GM19395 (cell line): ENCODE data around the gene C10orf71.

Experiments used
- ATAC-seq: cut with Tn5 transposase; IDR thresholded peaks from one replicate; pipeline ENCODE4 v1.9.1; 2021; ENCODE audit warnings: mild to moderate bottlenecking, moderate library complexity; ENCODE audit not compliant: unreplicated experiment

The C10orf71 gene

GRCh38 chr10:49359349-49360270 lies 60.6 kb downstream of the C10orf71 start:
- ATAC-seq, result no peak

DNA sequence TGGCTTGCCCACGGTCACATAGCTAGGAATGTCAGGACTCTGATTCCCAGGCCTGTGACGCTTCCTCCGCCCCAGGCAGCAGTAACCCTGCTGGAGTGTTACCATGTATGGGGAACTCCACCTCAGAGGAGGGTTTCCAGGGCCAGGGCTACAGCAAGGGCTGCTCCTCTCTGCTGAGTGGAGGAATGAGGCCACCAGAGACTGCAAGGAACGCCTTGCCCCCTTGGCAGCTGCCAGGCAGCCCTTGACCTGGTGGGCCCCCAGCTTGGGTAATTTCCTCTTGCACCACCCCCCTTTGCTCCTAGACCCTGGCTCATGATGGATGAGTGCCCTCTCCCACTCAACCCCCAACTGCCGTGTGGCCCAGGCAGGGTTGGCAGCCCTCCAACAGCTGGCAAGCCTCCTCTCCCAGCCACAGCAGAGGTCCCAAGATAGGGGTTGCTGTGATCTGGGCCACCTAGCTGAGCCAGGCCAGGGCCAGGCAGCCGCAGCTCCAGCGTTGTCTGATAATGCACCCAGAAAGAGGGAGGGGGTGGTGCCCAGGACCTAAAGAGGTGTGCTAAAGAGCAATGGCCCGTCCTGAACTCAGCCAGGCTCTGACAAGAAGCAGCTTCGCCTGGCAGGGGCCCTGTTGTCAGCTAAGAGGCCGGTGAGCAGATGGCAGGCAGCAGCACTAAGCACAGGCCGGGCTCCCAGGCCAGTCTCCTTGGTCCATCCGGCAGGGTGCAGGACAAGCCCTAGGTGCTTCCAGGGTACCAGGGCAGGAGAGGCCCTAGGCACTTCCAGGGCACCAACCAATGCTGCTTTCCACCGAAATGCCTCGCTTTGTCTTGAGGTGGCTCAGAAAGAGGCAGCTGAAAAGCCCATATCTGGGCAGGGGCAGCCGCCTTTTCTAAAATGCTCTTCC lies 61.6 kb downstream of the C10orf71 start:
- no peak for ATAC-seq

- no peak for ATAC-seq
Measured at GRCh38 chr10:49361178-49361554, 62.2 kb downstream of the C10orf71 start.

- no peak for ATAC-seq
Measured at GRCh38 chr10:49361735-49362568, 63.0 kb downstream of the C10orf71 start.

DNA sequence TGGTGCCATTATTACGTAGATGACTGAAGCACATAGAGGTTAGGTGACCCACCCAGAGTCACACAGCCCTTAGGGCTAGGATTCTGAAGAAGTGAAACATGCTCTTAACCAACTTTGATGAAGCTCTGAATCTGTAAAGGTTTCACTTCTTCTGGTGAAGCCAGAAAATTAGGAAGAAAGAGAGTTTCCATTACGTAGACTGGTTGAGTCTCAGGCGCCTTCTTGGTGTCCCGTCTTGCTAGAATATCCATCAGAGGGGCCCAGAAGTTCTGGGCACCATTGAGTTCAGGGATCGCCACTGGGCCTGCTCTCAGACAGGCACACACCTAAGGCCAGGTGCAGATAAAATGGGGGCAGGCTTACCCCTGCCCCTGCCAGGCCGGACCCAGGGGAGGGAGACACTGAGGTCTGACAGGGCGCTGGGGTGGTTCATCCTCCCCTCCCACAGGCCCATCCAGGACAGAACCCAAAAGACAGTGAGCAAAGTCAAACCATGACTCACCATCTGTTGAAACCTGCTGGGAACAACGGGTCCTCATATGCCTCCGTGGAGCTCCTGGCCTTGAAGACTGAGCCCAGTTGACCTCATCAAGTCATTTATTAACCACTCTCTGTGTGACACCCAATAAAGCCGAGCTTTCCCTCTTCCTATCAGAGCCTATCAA lies 63.8 kb downstream of the C10orf71 start:
- ATAC-seq, result peak; percentile 97

DNA sequence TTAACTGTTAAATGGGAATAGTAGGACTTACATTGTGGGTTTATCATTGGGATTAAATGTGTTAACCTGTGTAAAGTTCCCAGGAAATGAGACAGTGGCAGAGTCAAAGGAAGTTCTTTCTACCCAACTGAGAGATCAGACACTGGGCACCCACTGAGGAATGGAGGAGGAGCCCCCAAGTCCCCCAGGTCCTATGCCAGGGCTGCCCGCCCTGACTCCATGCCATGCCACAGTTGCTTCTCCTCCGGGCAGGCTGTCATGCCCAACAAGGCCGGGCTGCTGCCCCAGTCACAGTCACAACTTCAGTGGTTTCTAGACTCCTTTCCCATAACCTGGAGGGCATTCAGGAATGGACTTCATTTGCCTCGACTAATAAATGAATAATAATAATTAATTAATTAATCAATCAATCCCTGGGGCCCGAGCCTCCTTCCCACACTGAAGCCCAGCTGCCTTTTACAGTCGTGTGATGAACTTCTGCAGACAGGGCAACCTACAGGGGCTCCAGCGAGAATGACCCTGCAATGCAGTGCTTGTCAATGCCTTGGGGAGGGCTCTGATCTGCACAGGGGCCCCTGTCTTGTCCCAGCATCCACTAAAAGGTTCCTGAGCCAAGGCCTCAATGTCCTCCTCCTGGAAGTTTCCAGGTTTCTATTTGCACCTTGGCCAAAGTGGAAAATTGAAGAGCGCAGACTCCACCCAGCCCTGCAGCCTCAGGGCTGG lies 64.5 kb downstream of the C10orf71 start:
- no peak for ATAC-seq

DNA sequence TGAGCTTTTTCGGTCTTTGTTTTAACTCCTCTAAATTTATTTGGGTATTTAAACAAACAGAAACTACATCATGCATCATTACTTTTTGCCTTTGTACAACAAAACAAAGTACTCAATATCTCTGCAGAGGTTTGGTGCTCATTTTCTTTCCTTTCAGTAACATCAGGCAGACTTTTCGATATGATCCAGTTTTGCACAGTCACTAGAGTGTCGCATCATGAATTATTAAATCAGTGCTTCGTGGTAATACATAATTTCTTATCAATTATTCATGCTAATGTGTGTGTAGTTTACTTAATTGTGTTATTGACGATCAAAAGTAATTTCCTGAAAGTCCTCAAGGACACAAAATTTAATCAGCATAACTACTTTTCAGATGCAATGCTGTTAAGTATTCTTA lies 65.1 kb downstream of the C10orf71 start:
- no peak for ATAC-seq

DNA sequence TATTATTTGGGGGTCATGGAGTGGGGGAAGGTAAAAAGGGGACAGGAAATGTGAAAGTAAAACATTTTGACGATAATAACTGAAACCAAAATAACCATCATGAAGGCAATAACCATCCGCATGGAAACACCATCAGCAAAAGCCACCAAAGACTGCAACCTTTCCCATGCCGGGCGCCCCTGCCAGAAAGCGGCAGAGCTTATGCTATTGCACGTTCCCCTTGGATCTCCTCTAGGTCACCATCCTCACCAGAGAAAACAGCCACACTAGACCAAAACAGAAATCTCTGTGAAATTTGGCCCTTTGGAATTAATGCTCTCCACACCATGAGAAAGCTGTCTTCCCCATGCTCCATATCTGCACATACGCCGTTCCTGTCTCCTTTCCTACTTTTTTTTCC lies 65.8 kb downstream of the C10orf71 start:
- ATAC-seq, result no peak

DNA sequence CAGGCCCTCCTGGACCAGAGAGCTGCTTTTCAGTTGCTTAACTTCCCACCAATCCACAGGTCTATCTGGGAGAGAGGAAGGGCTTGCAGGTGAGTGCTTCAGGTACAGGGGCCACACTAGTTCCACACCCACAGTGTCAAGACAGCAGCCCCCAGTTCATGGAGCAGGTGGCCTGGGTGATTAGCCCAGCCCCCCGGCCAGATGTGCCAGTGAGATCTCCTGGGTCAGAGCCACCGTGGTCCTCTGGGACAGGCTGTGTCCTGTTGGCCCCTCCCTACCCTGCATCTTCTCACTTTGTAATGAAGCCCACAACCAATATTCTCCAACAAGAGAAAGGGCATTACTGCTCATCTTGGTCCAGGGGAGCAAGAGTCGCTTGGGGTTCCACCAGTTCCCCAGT lies 66.3 kb downstream of the C10orf71 start:
- ATAC-seq, result no peak

DNA sequence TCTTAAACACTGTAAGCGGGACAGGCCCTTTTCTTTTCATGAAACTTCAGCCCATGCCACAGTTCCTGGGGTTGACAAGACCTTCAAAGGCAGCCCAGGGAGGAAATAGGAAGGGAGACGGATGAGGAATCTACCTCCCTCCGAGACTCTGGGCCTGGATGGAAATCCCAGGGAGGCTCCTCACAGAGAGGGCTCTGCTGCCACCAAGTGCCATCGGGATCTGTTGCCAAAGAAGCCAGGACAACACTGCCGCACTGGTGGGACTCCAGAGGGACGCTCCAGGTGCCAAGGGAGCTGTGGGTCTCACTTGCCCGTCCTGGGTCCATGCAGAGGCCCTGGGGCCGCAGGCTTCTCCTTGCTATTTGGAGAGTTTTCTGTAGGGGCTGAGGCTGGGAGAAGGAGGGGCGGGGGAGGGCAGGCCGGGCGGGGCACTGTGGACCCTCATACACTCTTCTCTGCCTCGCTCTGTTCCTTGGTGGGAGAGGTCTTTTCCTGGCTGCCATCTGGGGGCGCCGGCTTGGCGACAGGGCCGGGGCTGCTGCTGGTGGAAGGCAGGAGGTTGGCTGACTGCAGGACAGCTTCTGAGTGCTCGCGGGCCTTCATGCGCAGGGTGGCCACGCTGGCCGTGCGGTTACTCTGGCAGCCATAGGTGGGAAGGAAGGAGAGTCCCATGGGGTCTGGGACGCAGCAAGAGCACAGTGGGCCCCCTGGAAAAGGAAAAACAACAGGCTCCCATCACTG lies 66.9 kb downstream of the C10orf71 start:
- no peak for ATAC-seq

GRCh38 chr10:49366460-49366859 lies 67.5 kb downstream of the C10orf71 start:
- ATAC-seq, result no peak

GRCh38 chr10:49367600-49367999 lies 68.6 kb downstream of the C10orf71 start:
- ATAC-seq, result no peak

DNA sequence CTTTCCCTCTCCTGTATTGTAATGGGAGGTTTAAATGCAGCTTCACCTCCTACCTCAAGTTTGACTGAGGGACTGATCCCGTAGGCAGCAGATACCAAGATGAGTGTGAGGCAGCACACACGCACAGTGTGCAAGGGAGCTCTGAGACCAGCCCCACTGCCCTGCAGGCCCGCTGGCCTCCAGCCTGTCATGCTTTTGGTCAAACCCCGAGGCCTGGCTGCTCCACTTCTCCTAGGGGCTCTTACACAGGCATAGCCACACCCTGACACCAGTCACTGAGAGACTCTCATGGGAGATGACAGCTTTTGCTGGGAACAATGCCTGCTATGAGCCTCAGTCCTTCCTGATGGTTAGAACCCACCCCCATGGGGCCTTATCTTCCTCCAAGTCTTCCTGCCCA lies 69.3 kb downstream of the C10orf71 start:
- no peak for ATAC-seq

DNA sequence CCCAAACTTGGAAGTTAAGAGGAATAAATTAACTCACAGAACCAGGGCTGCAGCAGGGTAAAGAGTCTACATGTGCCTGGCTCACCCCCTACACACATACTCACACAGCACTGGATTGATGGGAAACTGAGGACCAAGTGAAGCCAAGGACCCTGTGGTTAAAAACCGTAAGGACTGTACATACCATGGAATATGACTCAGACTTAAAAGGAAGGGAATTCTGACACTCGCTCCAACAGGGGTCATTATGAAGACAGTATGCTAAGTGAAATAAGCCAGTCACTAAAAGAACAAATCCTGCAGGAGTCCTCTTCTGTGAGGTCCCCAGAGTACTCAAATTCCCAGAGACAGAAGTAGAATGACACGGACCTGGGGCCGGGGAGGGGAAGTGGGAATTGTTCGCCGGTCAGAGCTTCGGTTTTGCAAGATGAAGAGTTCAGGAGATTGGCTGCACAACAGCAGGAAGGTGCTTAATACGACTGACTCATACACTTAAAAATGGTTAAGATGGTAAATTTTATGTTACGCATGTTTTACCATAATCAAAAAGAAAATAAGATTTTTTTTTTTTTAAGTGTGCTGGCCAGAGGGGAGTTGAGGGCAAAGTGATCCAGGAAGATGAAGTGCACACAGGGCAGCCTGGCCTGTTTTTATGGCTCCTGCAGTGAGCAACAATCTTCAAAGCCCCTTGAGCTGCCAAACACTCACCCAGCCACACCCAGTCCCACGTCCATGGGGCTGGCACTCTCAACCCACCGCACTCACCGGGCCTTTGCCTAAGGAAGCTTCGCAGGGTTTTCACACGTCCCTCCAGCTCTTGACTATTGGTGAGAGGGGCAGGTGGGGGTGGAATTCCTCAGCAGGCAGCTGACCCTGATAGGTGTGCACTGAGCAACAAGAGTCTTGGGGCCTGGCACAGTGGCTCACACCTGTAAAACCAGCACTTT lies 70.5 kb downstream of the C10orf71 start:
- ATAC-seq, result no peak

GRCh38 chr10:49370326-49371100 lies 71.5 kb downstream of the C10orf71 start:
- ATAC-seq, result no peak

DNA sequence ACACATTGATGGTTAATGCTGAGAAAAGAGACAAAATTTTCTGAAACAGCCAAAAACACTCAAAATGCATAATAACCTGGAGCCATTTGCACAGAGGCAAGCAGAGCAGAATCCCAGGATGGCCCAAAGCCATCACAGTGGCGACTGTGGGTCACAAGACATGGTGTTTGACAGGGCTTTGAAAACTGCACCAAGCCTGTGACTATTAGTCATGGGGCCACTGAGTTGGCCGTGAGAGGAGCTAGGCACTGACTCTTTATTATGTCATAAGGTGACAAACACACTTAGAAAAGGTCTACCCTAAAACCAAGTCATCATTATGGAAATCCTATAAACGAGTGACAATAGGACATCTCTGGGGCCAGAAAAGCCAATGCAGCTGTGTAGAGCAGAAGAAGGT lies 73.0 kb downstream of the C10orf71 start:
- no peak for ATAC-seq

DNA sequence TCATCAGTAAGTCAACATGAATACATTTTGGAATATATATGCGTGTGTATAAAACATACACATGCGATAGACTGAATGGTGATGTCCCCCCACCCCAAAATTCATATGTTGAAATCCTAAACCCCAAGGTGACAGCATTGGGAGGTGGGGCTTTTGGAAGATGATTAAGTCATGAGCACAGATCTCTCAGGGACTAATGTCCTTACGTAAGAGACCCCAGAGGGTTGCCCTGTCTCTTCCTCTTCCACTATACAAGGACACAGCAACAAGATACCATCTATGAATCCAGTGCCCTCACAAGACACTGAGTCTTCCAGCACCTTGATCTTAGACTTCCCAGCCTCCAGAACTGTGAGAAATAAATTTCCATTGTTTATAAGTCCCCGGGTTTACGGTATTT lies 74.4 kb downstream of the C10orf71 start:
- ATAC-seq, result no peak
